Measurements from ENCODE around the gene SEM1.

The SEM1 gene

GRCh38 chr7:96694082-96694481, 15.6 kb downstream of the SEM1 start:
- H3K4me3 ChIP-seq (ENCODE audit: control insufficient read depth, low read depth, low read length): no peak overlapping the region
- TF ChIP-seq, protein P1, sequence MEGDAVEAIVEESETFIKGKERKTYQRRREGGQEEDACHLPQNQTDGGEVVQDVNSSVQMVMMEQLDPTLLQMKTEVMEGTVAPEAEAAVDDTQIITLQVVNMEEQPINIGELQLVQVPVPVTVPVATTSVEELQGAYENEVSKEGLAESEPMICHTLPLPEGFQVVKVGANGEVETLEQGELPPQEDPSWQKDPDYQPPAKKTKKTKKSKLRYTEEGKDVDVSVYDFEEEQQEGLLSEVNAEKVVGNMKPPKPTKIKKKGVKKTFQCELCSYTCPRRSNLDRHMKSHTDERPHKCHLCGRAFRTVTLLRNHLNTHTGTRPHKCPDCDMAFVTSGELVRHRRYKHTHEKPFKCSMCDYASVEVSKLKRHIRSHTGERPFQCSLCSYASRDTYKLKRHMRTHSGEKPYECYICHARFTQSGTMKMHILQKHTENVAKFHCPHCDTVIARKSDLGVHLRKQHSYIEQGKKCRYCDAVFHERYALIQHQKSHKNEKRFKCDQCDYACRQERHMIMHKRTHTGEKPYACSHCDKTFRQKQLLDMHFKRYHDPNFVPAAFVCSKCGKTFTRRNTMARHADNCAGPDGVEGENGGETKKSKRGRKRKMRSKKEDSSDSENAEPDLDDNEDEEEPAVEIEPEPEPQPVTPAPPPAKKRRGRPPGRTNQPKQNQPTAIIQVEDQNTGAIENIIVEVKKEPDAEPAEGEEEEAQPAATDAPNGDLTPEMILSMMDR (conservative IDR thresholded peaks at IDR 0.05; ENCODE audit: control insufficient read depth, insufficient read depth, low read depth, low read length): no peak

DNA sequence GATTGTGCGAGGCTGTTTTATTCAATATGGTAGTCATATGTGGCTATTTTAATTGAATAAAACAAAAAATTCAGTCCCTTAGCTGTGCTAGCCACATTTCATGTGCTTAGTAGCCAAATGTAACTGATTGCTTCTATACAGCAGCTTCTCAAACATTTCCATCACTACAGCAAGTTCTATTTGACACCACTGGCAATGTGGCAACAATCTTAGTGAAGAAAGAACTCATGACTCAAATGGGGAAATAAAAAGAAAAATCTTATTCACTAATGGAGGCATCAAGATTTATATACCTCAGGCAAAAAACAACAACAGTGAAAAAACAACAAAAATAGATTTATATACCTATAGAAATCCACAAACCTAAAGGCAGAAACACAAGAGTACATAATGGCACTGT, 17.9 kb downstream of the SEM1 start:
- TF ChIP-seq, protein P1 (conservative IDR thresholded peaks at IDR 0.05; ENCODE audit: control insufficient read depth, insufficient read depth, low read depth, low read length): no peak
- no peak for DNase-seq (ENCODE audit: low read depth)
- no peak overlapping the region for H3K4me3 ChIP-seq (ENCODE audit: control insufficient read depth, low read depth, low read length)

More at GRCh38 chr7:96694082-96694481, 15.6 kb downstream of the SEM1 start:
- no peak for DNase-seq (ENCODE audit: low read depth)

DNA sequence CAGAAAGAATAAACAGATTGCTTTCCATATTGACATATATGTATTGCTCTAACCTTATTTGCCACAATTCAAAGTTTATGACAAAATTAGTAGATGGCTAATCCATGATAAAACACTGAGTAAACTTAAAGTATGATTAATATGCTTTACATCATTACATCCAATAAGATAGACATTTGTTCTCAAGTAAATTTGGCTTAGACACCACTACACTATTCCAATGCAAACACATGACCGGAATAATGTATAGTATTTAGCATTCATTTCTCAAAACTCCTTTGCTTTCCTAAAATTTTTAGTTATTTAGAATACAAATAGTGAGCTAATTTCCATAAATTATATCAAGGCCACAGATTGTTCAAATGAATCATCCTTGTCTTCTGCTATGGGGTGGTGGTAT, 20.2 kb downstream of the SEM1 start:
- TF ChIP-seq, protein P1 (conservative IDR thresholded peaks at IDR 0.05; ENCODE audit: control insufficient read depth, insufficient read depth, low read depth, low read length): no peak
- no peak overlapping the region for H3K4me3 ChIP-seq (ENCODE audit: control insufficient read depth, low read depth, low read length)
- DNase-seq (ENCODE audit: low read depth): no peak

DNA sequence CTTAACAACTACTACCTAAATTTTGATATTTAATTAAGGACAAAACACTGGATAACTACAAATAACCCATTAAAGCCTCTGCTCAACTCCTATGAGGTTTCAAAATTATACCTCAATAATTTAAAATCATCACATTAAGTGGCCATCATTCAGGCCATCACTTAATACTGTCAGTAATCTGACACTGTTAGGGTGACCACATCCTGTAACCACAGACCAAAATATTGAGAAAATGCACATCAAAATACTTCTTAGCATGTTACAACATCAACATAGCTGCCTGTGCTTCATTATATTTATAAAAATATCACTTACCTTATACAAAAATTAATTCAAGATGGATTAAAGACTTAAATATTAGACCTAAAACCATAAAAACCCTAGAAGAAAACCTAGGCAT, 23.3 kb downstream of the SEM1 start:
- DNase-seq (ENCODE audit: low read depth): peak; percentile 14
- no peak overlapping the region for H3K4me3 ChIP-seq (ENCODE audit: control insufficient read depth, low read depth, low read length)
- TF ChIP-seq, protein P1 (conservative IDR thresholded peaks at IDR 0.05; ENCODE audit: control insufficient read depth, insufficient read depth, low read depth, low read length): no peak

DNA sequence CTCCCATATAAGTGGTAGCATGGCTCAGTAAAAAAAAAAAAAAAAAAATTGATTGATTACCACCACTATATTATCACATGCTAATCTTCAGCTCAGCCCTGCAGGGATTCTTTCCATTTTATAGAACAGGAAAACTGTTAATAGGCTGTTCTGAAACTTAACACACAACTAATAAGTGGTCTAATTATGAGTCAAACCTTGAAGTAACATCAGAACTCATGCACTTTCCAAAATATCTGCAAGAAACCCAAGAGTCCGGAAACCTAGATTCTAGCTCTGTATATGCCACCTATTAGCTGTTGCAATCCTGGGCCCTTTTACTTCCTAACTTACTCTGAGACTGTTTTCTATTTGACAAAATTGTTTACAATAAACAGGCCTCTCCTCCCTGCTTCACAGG, 23.9 kb downstream of the SEM1 start:
- TF ChIP-seq, protein P1 (conservative IDR thresholded peaks at IDR 0.05; ENCODE audit: control insufficient read depth, insufficient read depth, low read depth, low read length): no peak
- no peak for DNase-seq (ENCODE audit: low read depth)
- H3K4me3 ChIP-seq (ENCODE audit: control insufficient read depth, low read depth, low read length): no peak overlapping the region

- TF ChIP-seq, protein P1 (conservative IDR thresholded peaks at IDR 0.05; ENCODE audit: control insufficient read depth, insufficient read depth, low read depth, low read length): no peak
- H3K4me3 ChIP-seq (ENCODE audit: control insufficient read depth, low read depth, low read length): no peak overlapping the region
- no peak for DNase-seq (ENCODE audit: low read depth)
These were observed 24.3 kb downstream of the SEM1 start for GRCh38 chr7:96685353-96685752.

GRCh38 chr7:96679886-96680285, 29.8 kb downstream of the SEM1 start:
- no peak for DNase-seq (ENCODE audit: low read depth)
- TF ChIP-seq, protein P1 (conservative IDR thresholded peaks at IDR 0.05; ENCODE audit: control insufficient read depth, insufficient read depth, low read depth, low read length): no peak
- H3K4me3 ChIP-seq (ENCODE audit: control insufficient read depth, low read depth, low read length): no peak overlapping the region

Data from fibroblast of mammary gland (primary cell).